GM18858 (cell line): ENCODE data around the gene POMT1.
"Not testable (repeated sequence)": the region's sequence is repeated elsewhere in the genome, so short reads cannot be mapped to it uniquely, and the experiment has no call there.

ENCODE experiments used
- ATAC-seq: cut with Tn5 transposase; IDR thresholded peaks from one replicate; pipeline ENCODE4 v1.9.1; 2021; ENCODE audit not compliant: unreplicated experiment

POMT1 gene

GRCh38 chr9:131502781-131503625, at the start of gene POMT1:
Gene POMT1 (plus strand): TSS chr9:131502918. CDS start chr9:131504219, 1,301 bp downstream.
- peak; percentile 73 for ATAC-seq

- ATAC-seq = no peak
Observed at GRCh38 chr9:131454028-131454427, 48.7 kb upstream of the POMT1 start.

- ATAC-seq = not testable (repeated sequence)
Observed at GRCh38 chr9:131455655-131456054, 47.1 kb upstream of the POMT1 start.

- ATAC-seq = no peak
Observed at GRCh38 chr9:131457746-131458145, 45.0 kb upstream of the POMT1 start.

- ATAC-seq = no peak
Observed at GRCh38 chr9:131459056-131459455, 43.7 kb upstream of the POMT1 start.

GRCh38 chr9:131461166-131461565, 41.6 kb upstream of the POMT1 start:
- ATAC-seq = no peak

- no peak for ATAC-seq
Observed at GRCh38 chr9:131464354-131465000, 38.2 kb upstream of the POMT1 start.

GRCh38 chr9:131465401-131465800, 37.3 kb upstream of the POMT1 start:
- ATAC-seq = no peak

- ATAC-seq = no peak
Observed at GRCh38 chr9:131467214-131467935, 35.3 kb upstream of the POMT1 start.

- no peak for ATAC-seq
Observed at GRCh38 chr9:131468031-131468430, 34.7 kb upstream of the POMT1 start.

GRCh38 chr9:131469356-131469755, 33.4 kb upstream of the POMT1 start:
- no peak for ATAC-seq

GRCh38 chr9:131469951-131470350, 32.8 kb upstream of the POMT1 start:
- no peak for ATAC-seq

GRCh38 chr9:131470581-131470991, 32.1 kb upstream of the POMT1 start:
- ATAC-seq = no peak

- not testable (repeated sequence) for ATAC-seq
Observed at GRCh38 chr9:131472085-131472484, 30.6 kb upstream of the POMT1 start.

- no peak for ATAC-seq
Observed at GRCh38 chr9:131473198-131473885, 29.4 kb upstream of the POMT1 start.

- no peak for ATAC-seq
Observed at GRCh38 chr9:131473891-131474290, 28.8 kb upstream of the POMT1 start.

- no peak for ATAC-seq
Observed at GRCh38 chr9:131474711-131475110, 28.0 kb upstream of the POMT1 start.

GRCh38 chr9:131475111-131475955, 27.4 kb upstream of the POMT1 start:
- ATAC-seq = no peak

GRCh38 chr9:131475956-131476776, 26.6 kb upstream of the POMT1 start:
- ATAC-seq = no peak
